ENCODE measurements around the gene GGTA1. TPM values are rescaled to one million over a fixed set of nuclear protein-coding genes. Genes with fewer than 3 reads are reported as not detected.
"Not testable (repeated sequence)": the region's sequence is repeated elsewhere in the genome, so short reads cannot be mapped to it uniquely, and the experiment has no call there.

GGTA1 gene
- total RNA-seq, 1 experiment from 2014 or later = not detected

GRCh38 chr9:121463026-121463807 lies 36.4 kb downstream of the GGTA1 start:
- DNase-seq (ENCODE audit: extremely low read depth, low read depth) = peak; percentile 11

- DNase-seq (ENCODE audit: extremely low read depth, low read depth) = no peak
Observed at GRCh38 chr9:121459513-121459912, 40.1 kb downstream of the GGTA1 start.

- not testable (repeated sequence) for DNase-seq (ENCODE audit: extremely low read depth, low read depth)
Observed at GRCh38 chr9:121458449-121458848, 41.2 kb downstream of the GGTA1 start.

GRCh38 chr9:121455527-121456239 lies 44.0 kb downstream of the GGTA1 start:
- no peak for DNase-seq (ENCODE audit: extremely low read depth, low read depth)

GRCh38 chr9:121454972-121455371 lies 44.7 kb downstream of the GGTA1 start:
- no peak for DNase-seq (ENCODE audit: extremely low read depth, low read depth)

GRCh38 chr9:121453232-121453892 lies 46.3 kb downstream of the GGTA1 start:
- DNase-seq (ENCODE audit: extremely low read depth, low read depth) = no peak

GRCh38 chr9:121452085-121452484 lies 47.6 kb downstream of the GGTA1 start:
- DNase-seq (ENCODE audit: extremely low read depth, low read depth) = no peak

GRCh38 chr9:121451586-121451985 lies 48.1 kb downstream of the GGTA1 start:
- no peak for DNase-seq (ENCODE audit: extremely low read depth, low read depth)

GRCh38 chr9:121450241-121450640 lies 49.4 kb downstream of the GGTA1 start:
- DNase-seq (ENCODE audit: extremely low read depth, low read depth) = no peak

GRCh38 chr9:121449786-121450185 lies 49.9 kb downstream of the GGTA1 start:
- no peak for DNase-seq (ENCODE audit: extremely low read depth, low read depth)

- no peak for DNase-seq (ENCODE audit: extremely low read depth, low read depth)
Observed at GRCh38 chr9:121447321-121447834, 52.3 kb downstream of the GGTA1 start.

- DNase-seq (ENCODE audit: extremely low read depth, low read depth) = peak; percentile 4
Observed at GRCh38 chr9:121445986-121446385, 53.7 kb downstream of the GGTA1 start.

GRCh38 chr9:121443981-121444380 lies 55.7 kb downstream of the GGTA1 start:
- DNase-seq (ENCODE audit: extremely low read depth, low read depth) = no peak

GRCh38 chr9:121441165-121441564 lies 58.5 kb downstream of the GGTA1 start:
- DNase-seq (ENCODE audit: extremely low read depth, low read depth) = no peak

GRCh38 chr9:121439711-121440664 lies 59.7 kb downstream of the GGTA1 start:
- DNase-seq (ENCODE audit: extremely low read depth, low read depth) = peak; percentile 25

- DNase-seq (ENCODE audit: extremely low read depth, low read depth) = no peak
Observed at GRCh38 chr9:121439016-121439415, 60.6 kb downstream of the GGTA1 start.

GRCh38 chr9:121437891-121438290 lies 61.8 kb downstream of the GGTA1 start:
- no peak for DNase-seq (ENCODE audit: extremely low read depth, low read depth)

- DNase-seq (ENCODE audit: extremely low read depth, low read depth) = not testable (repeated sequence)
Observed at GRCh38 chr9:121437046-121437445, 62.6 kb downstream of the GGTA1 start.

GRCh38 chr9:121434969-121435368 lies 64.7 kb downstream of the GGTA1 start:
- no peak for DNase-seq (ENCODE audit: extremely low read depth, low read depth)

GRCh38 chr9:121427899-121428298 lies 71.7 kb downstream of the GGTA1 start:
- DNase-seq (ENCODE audit: extremely low read depth, low read depth) = no peak
